Lower leg skin (tissue), 4 donors: Measurements from ENCODE around the gene CFAP74. TPM values are rescaled to one million over a fixed set of nuclear protein-coding genes. Genes with fewer than 3 reads are reported as not detected.

Experiments
- DNase-seq, 2 donors: peaks; one replicate each; pipeline ENCODE4 v3.0.0-alpha.2; 2019; ENCODE audit warnings: low spot score in 2 of 2
- H3K4me3 ChIP-seq: fragments of 200-600 bp; sonication (generic); 2 replicates; pipeline ENCODE4 v1.5.1; 2017; ENCODE audit warnings: mild to moderate bottlenecking, low read depth; ENCODE audit not compliant: poor library complexity, severe bottlenecking
- CTCF ChIP-seq, 3 donors: fragments of 450-650 bp; IDR thresholded peaks; one replicate each; pipeline ENCODE4 v1.5.1; 2016; ENCODE audit warnings: antibody characterized with exemption in 3 of 3, mild to moderate bottlenecking in 3 of 3, moderate library complexity in 2 of 3
- POLR2A ChIP-seq, 2 donors: fragments of 450-650 bp; IDR thresholded peaks; one replicate each; pipeline ENCODE4 v1.6.1; 2016 to 2017; ENCODE audit warnings: antibody characterized with exemption in 2 of 2, mild to moderate bottlenecking in 1 of 2, moderate library complexity in 1 of 2
- WGBS, 2 donors: methylation state at CpG; one replicate each; pipeline ENCODE4 v1.1.5; 2018; 5-methylcytosine and 5-hydroxymethylcytosine counted together
- intact Hi-C: fragments of 100-400 bp; cut with DNase I; formaldehyde crosslinking; loops from one replicate; pipeline ENCODE4 v1.15.0; 2023; ENCODE audit warnings: low total_unique reads
- total RNA-seq, 4 donors: library from RNA; depleted of rRNA; stranded (reverse); fragments of >200 nt; gene quantifications; one replicate each; pipeline ENCODE4 v1.1.0, GENCODE V29; 2016

CFAP74 gene
- total RNA-seq, 4 donors from 2014 or later: 0.10 TPM; not detected in 3

- no peak for DNase-seq
- intact Hi-C loops: no loop called here
- WGBS, 2 donors: 0% methylated on average over 14 of the region's 60 CpGs; no CpG with 5 or more reads in 1 of the 2 donors
- TF ChIP-seq CTCF (IDR thresholded peaks at IDR 0.05): no peak
- TF ChIP-seq POLR2A (IDR thresholded peaks at IDR 0.05): no peak
- no peak within 1 kb of the TSS for H3K4me3 ChIP-seq
Observed at GRCh38 chr1:2019172-2019543, 15.6 kb upstream of the CFAP74 start, which contains the start of gene GABRD. Gene GABRD, plus strand, starts transcription at chr1:2019345. Its CDS starts 79 bp downstream, at chr1:2019424.

- WGBS, 2 donors: 11 to 28% methylated on average over 24 to 48 of the region's 48 CpGs
- DNase-seq: no peak
- TF ChIP-seq CTCF (IDR thresholded peaks at IDR 0.05) (no peak), POLR2A (IDR thresholded peaks at IDR 0.05) (no peak)
- no peak overlapping the region for H3K4me3 ChIP-seq
- intact Hi-C loops: no loop called here
Observed at GRCh38 chr1:2018217-2019171, 14.9 kb upstream of the CFAP74 start.

- WGBS, 2 donors: 72 to 80% methylated on average over 9 of the region's 9 CpGs
- TF ChIP-seq POLR2A (IDR thresholded peaks at IDR 0.05) (no peak), CTCF (IDR thresholded peaks at IDR 0.05) (no peak)
- DNase-seq: no peak
- intact Hi-C loops: no loop called here
- H3K4me3 ChIP-seq: no peak overlapping the region
Observed at GRCh38 chr1:2016123-2016522, 12.5 kb upstream of the CFAP74 start.

GRCh38 chr1:2014741-2015735 lies 11.5 kb upstream of the CFAP74 start:
- TF ChIP-seq CTCF (IDR thresholded peaks at IDR 0.05) (no peak), POLR2A (IDR thresholded peaks at IDR 0.05) (no peak)
- intact Hi-C loops: no loop called here
- WGBS, 2 donors: 67 to 70% methylated on average over 34 of the region's 34 CpGs
- DNase-seq: no peak
- H3K4me3 ChIP-seq: no peak overlapping the region

- WGBS, 2 donors: 86% methylated on average over 15 of the region's 15 CpGs
Observed at GRCh38 chr1:2014181-2014580, 10.6 kb upstream of the CFAP74 start.

More at GRCh38 chr1:2014181-2014580, 10.6 kb upstream of the CFAP74 start:
- intact Hi-C loops: no loop called here
- TF ChIP-seq POLR2A (IDR thresholded peaks at IDR 0.05) (no peak), CTCF (IDR thresholded peaks at IDR 0.05) (no peak)
- DNase-seq: no peak
- H3K4me3 ChIP-seq: no peak overlapping the region
